Central memory CD8-positive, alpha-beta T cell (primary cell): ENCODE measurements around the gene CPNE9.

ENCODE experiments used
- ATAC-seq: fragments of 150-1000 bp; cut with Tn5 transposase; replicated peaks from 2 replicates; pipeline ENCODE4 v1.10.0; 2022; ENCODE audit warnings: mild to moderate bottlenecking, moderate FRiP score, moderate number of reproducible peaks; ENCODE audit not compliant: poor library complexity, severe bottlenecking; ENCODE audit errors: extremely low read depth
- DNase-seq, 2 donors: peaks; one replicate each; pipeline ENCODE4 v3.0.0; 2021; ENCODE audit warnings: low spot score in 2 of 2
- H3K27ac Mint-ChIP-seq: one replicate; pipeline ENCODE4 v1.8.0; 2022; ENCODE audit warnings: low read depth, mild to moderate bottlenecking, moderate library complexity, mixed read lengths
- H3K27me3 Mint-ChIP-seq: one replicate; pipeline ENCODE4 v1.8.0; 2022; ENCODE audit warnings: mixed read lengths
- H3K36me3 Mint-ChIP-seq: one replicate; pipeline ENCODE4 v1.8.0; 2022; ENCODE audit warnings: mild to moderate bottlenecking, moderate library complexity, mixed read lengths; ENCODE audit not compliant: insufficient read depth
- H3K4me1 Mint-ChIP-seq: one replicate; pipeline ENCODE4 v1.8.0; 2022; ENCODE audit warnings: mixed read lengths
- H3K4me3 Mint-ChIP-seq: one replicate; pipeline ENCODE4 v1.8.0; 2022; ENCODE audit warnings: mild to moderate bottlenecking, moderate library complexity, mixed read lengths
- H3K9me3 Mint-ChIP-seq: one replicate; pipeline ENCODE4 v1.8.0; 2022; ENCODE audit warnings: mixed read lengths

Gene CPNE9

GRCh38 chr3:9727743-9728142, 24.1 kb downstream of the CPNE9 start:
- Mint-ChIP-seq H3K27ac (no peak overlapping the region), H3K36me3 (peaks cover 17% of the 10 kb centered on the region), H3K27me3 (no peaks in the 10 kb centered on the region), H3K4me1 (peaks cover 29% of the 10 kb centered on the region), H3K9me3 (no peaks in the 10 kb centered on the region), H3K4me3 (no peak overlapping the region)
- DNase-seq = no peak
- no peak for ATAC-seq

- Mint-ChIP-seq H3K36me3 (peaks cover 25% of the 10 kb centered on the region), H3K27me3 (no peaks in the 10 kb centered on the region), H3K9me3 (no peaks in the 10 kb centered on the region), H3K27ac (no peak overlapping the region), H3K4me3 (peak overlapping the region; percentile 16), H3K4me1 (peaks cover 41% of the 10 kb centered on the region)
- no peak for DNase-seq
- ATAC-seq = no peak
Measured at GRCh38 chr3:9729419-9729818, 25.8 kb downstream of the CPNE9 start.

GRCh38 chr3:9730657-9731205, 27.1 kb downstream of the CPNE9 start:
- Mint-ChIP-seq H3K36me3 (peaks cover 32% of the 10 kb centered on the region), H3K4me1 (peaks cover 41% of the 10 kb centered on the region), H3K9me3 (no peaks in the 10 kb centered on the region), H3K4me3 (peak overlapping the region; percentile 95), H3K27ac (peak overlapping the region; percentile 93), H3K27me3 (no peaks in the 10 kb centered on the region)
- ATAC-seq (peak; percentile 24), DNase-seq (no peak)

- H3K4me1 Mint-ChIP-seq = peaks cover 46% of the 10 kb centered on the region
- DNase-seq (peak; percentile 92 to 96), ATAC-seq (peak; percentile 93)
- H3K27ac Mint-ChIP-seq = peak within 1 kb of the TSS; percentile 93
- peaks cover 33% of the 10 kb centered on the region for H3K36me3 Mint-ChIP-seq
- peak within 1 kb of the TSS; percentile 95 for H3K4me3 Mint-ChIP-seq
- H3K9me3 Mint-ChIP-seq = no peaks in the 10 kb centered on the region
- no peaks in the 10 kb centered on the region for H3K27me3 Mint-ChIP-seq
Measured at GRCh38 chr3:9731206-9732079, 27.8 kb downstream of the CPNE9 start, which contains the start of gene BRPF1. Gene BRPF1, plus strand, starts transcription at chr3:9731735. Its CDS starts 2,406 bp downstream, at chr3:9734141.

GRCh38 chr3:9732080-9732739, 28.6 kb downstream of the CPNE9 start:
- Mint-ChIP-seq H3K27me3 (no peaks in the 10 kb centered on the region), H3K36me3 (peaks cover 37% of the 10 kb centered on the region), H3K4me3 (peak overlapping the region; percentile 95), H3K4me1 (peaks cover 47% of the 10 kb centered on the region), H3K27ac (peak overlapping the region; percentile 85), H3K9me3 (no peaks in the 10 kb centered on the region)
- DNase-seq (peak; percentile 26 to 34), ATAC-seq (peak; percentile 6)

GRCh38 chr3:9732740-9733115, 29.1 kb downstream of the CPNE9 start:
- no peak for DNase-seq
- H3K4me1 Mint-ChIP-seq = peaks cover 42% of the 10 kb centered on the region
- H3K36me3 Mint-ChIP-seq = peaks cover 39% of the 10 kb centered on the region

GRCh38 chr3:9736831-9737230, 33.2 kb downstream of the CPNE9 start:
- no peak for ATAC-seq
- H3K9me3 Mint-ChIP-seq = no peaks in the 10 kb centered on the region
- no peaks in the 10 kb centered on the region for H3K27me3 Mint-ChIP-seq
- no peak overlapping the region for H3K4me3 Mint-ChIP-seq
- DNase-seq = no peak
- peaks cover 58% of the 10 kb centered on the region for H3K36me3 Mint-ChIP-seq
- H3K27ac Mint-ChIP-seq = no peak overlapping the region
- H3K4me1 Mint-ChIP-seq = peaks cover 30% of the 10 kb centered on the region

More at GRCh38 chr3:9732740-9733115, 29.1 kb downstream of the CPNE9 start:
- H3K9me3 Mint-ChIP-seq = no peaks in the 10 kb centered on the region
- no peak for ATAC-seq
- peak overlapping the region; percentile 85 for H3K27ac Mint-ChIP-seq
- peak overlapping the region; percentile 95 for H3K4me3 Mint-ChIP-seq
- no peaks in the 10 kb centered on the region for H3K27me3 Mint-ChIP-seq

- no peak for DNase-seq
- no peak overlapping the region for H3K4me3 Mint-ChIP-seq
- no peak for ATAC-seq
- no peaks in the 10 kb centered on the region for H3K27me3 Mint-ChIP-seq
- H3K27ac Mint-ChIP-seq = no peak overlapping the region
- no peaks in the 10 kb centered on the region for H3K9me3 Mint-ChIP-seq
- H3K4me1 Mint-ChIP-seq = peaks cover 12% of the 10 kb centered on the region
- peaks cover 64% of the 10 kb centered on the region for H3K36me3 Mint-ChIP-seq
Measured at GRCh38 chr3:9739181-9739580, 35.5 kb downstream of the CPNE9 start.

GRCh38 chr3:9742560-9742959, 38.9 kb downstream of the CPNE9 start:
- Mint-ChIP-seq H3K36me3 (peaks cover 56% of the 10 kb centered on the region), H3K4me3 (no peak overlapping the region), H3K27ac (no peak overlapping the region), H3K27me3 (no peaks in the 10 kb centered on the region), H3K9me3 (no peaks in the 10 kb centered on the region), H3K4me1 (no peaks in the 10 kb centered on the region)
- DNase-seq (no peak), ATAC-seq (no peak)

- Mint-ChIP-seq H3K9me3 (no peaks in the 10 kb centered on the region), H3K4me3 (no peak overlapping the region), H3K4me1 (no peaks in the 10 kb centered on the region), H3K27ac (no peak overlapping the region), H3K27me3 (no peaks in the 10 kb centered on the region), H3K36me3 (peaks cover 57% of the 10 kb centered on the region)
- ATAC-seq = no peak
- DNase-seq = no peak
Measured at GRCh38 chr3:9743548-9743947, 39.9 kb downstream of the CPNE9 start.

GRCh38 chr3:9744162-9744561, 40.5 kb downstream of the CPNE9 start:
- H3K4me3 Mint-ChIP-seq = no peak overlapping the region
- H3K27ac Mint-ChIP-seq = no peak overlapping the region
- peaks cover 54% of the 10 kb centered on the region for H3K36me3 Mint-ChIP-seq
- no peak for ATAC-seq
- H3K9me3 Mint-ChIP-seq = no peaks in the 10 kb centered on the region
- H3K27me3 Mint-ChIP-seq = no peaks in the 10 kb centered on the region
- H3K4me1 Mint-ChIP-seq = peaks cover 3% of the 10 kb centered on the region
- no peak for DNase-seq

GRCh38 chr3:9745521-9745920, 41.9 kb downstream of the CPNE9 start:
- H3K4me3 Mint-ChIP-seq = no peak overlapping the region

More at GRCh38 chr3:9745521-9745920, 41.9 kb downstream of the CPNE9 start:
- Mint-ChIP-seq H3K4me1 (peaks cover 17% of the 10 kb centered on the region), H3K9me3 (no peaks in the 10 kb centered on the region), H3K36me3 (peaks cover 56% of the 10 kb centered on the region), H3K27ac (no peak overlapping the region), H3K27me3 (no peaks in the 10 kb centered on the region)
- ATAC-seq = no peak
- DNase-seq = no peak
